ENCODE measurements around the gene CD68.

GRCh38 chr17:7538050-7538449 lies 41.4 kb upstream of the CD68 start:
- no peak for TF ChIP-seq EZH2phosphoT487 (IDR thresholded peaks at IDR 0.05; ENCODE audit: low read depth)
- no peak for TF ChIP-seq CTCF (IDR thresholded peaks at IDR 0.05; ENCODE audit: low read depth, low read length)

All from OCI-LY3 (cell line).